HCT116 (cell line): ENCODE data around the gene PRPF38A. TPM values are rescaled to one million over a fixed set of nuclear protein-coding genes. Genes with fewer than 3 reads are reported as not detected.

Source experiments
- ATAC-seq: fragments of 200-7000 bp; cut with Tn5 transposase; 2 replicates; pipeline ENCODE4 v1.9.1; 2020; ENCODE audit warnings: mild to moderate bottlenecking, moderate library complexity
- BruUV-seq: library from RNA; stranded (reverse); fragments of 400-500 nt; replicated peaks from 2 replicates; lab custom pipeline; 2021; lab: Mats Ljungman, UMichigan
- CTCF ChIA-PET: fragments of 300-600 bp; sonication (Branson Sonifier 250); formaldehyde crosslinking; loops from one replicate; lab custom pipeline; 2021; ENCODE audit warnings: antibody characterized with exemption; lab: Charles Lee
- POLR2A ChIA-PET: fragments of 300-600, 350-600 bp; sonication (Branson Sonifier 250); formaldehyde crosslinking; loops from one replicate; lab custom pipeline; 2021; ENCODE audit warnings: antibody characterized with exemption; lab: Charles Lee
- RAD21 ChIA-PET, 2 experiments: fragments of 300-600 bp; sonication (Branson Sonifier 250); formaldehyde crosslinking; loops; one replicate each; lab custom pipeline; 2023; ENCODE audit warnings: low total read pairs in 2 of 2; ENCODE audit not compliant: uncharacterized antibody in 2 of 2, unreplicated experiment in 2 of 2, low non-redundant PET in 1 of 2; lab: Charles Lee
- DNase-seq: peaks from one replicate; pipeline ENCODE4 v3.0.0-alpha.2; 2010; ENCODE audit warnings: low read depth, low spot score
- H2AFZ ChIP-seq: fragments of 200-600 bp; shearing (Covaris generic), sonication (generic); 2 replicates; pipeline ENCODE4 v1.6.1; 2017; ENCODE audit warnings: low read depth, mixed run types, mixed read lengths, antibody characterized with exemption, low read length; ENCODE audit not compliant: poor library complexity, severe bottlenecking
- H3K27ac ChIP-seq: 2 replicates; pipeline ENCODE4 v1.5.1; 2012; ENCODE audit warnings: low read depth, low read length
- H3K27me3 ChIP-seq: fragments of 200-600 bp; sonication (generic); 2 replicates; pipeline ENCODE4 v1.6.1; 2016; ENCODE audit warnings: mixed run types, low read length, mixed read lengths; ENCODE audit not compliant: insufficient read depth
- H3K36me3 ChIP-seq, 2 experiments: fragments of 200-500 bp in 1 of 2; fragments of 200-600 bp in 1 of 2; sonication (Bioruptor generic) in 1 of 2; sonication (generic) in 1 of 2; 2 replicates each; pipeline versions ENCODE4 v1.5.1 to v1.6.1; 2014 to 2016; ENCODE audit warnings: low read length in 2 of 2, inconsistent platforms in 1 of 2, mixed read lengths in 1 of 2, mixed run types in 1 of 2; ENCODE audit not compliant: insufficient read depth in 2 of 2, control insufficient read depth in 1 of 2
- H3K4me1 ChIP-seq, 2 experiments: fragments of 200-600 bp in 1 of 2; sonication (generic) in 1 of 2; 2 replicates each; pipeline versions ENCODE4 v1.5.1 to v1.6.1; 2012 to 2017; ENCODE audit warnings: low read length in 2 of 2, inconsistent platforms in 1 of 2, mild to moderate bottlenecking in 1 of 2, mixed read lengths in 1 of 2, mixed run types in 1 of 2, moderate library complexity in 1 of 2; ENCODE audit not compliant: insufficient read depth in 2 of 2, control insufficient read depth in 1 of 2
- H3K4me2 ChIP-seq: fragments of 200-600 bp; sonication (generic); 2 replicates; pipeline ENCODE4 v1.6.1; 2017; ENCODE audit warnings: mixed run types, low read length, mixed read lengths
- H3K4me3 ChIP-seq, 2 experiments: fragments of 200-600 bp in 1 of 2; sonication (generic) in 1 of 2; replicated peaks in 1 of 2; 2 replicates each; pipeline ENCODE4 v1.5.1; 2011 to 2016; ENCODE audit warnings: low read length in 2 of 2, control low read depth in 1 of 2, low read depth in 1 of 2, mild to moderate bottlenecking in 1 of 2, mixed read lengths in 1 of 2, mixed run types in 1 of 2
- H3K79me2 ChIP-seq: fragments of 200-600 bp; sonication (generic); 2 replicates; pipeline ENCODE4 v1.6.1; 2017; ENCODE audit warnings: mild to moderate bottlenecking, mixed run types, low read length, moderate library complexity, mixed read lengths; ENCODE audit not compliant: insufficient read depth
- H3K9ac ChIP-seq: fragments of 200-600 bp; sonication (generic); 2 replicates; pipeline ENCODE4 v1.6.1; 2016; ENCODE audit warnings: low read length, mixed read lengths
- H3K9me2 ChIP-seq: fragments of 200-600 bp; sonication (generic), shearing (Covaris generic); 2 replicates; pipeline ENCODE4 v1.6.1; 2017; ENCODE audit warnings: mixed run types, mild to moderate bottlenecking, moderate library complexity; ENCODE audit not compliant: insufficient read depth
- H3K9me3 ChIP-seq, 2 experiments: fragments of 200-500 bp in 1 of 2; fragments of 200-600 bp in 1 of 2; sonication (Bioruptor generic) in 1 of 2; sonication (generic) in 1 of 2; 2 replicates each; pipeline ENCODE4 v1.6.1; 2014 to 2017; ENCODE audit warnings: low read length in 2 of 2, mixed read lengths in 2 of 2, inconsistent platforms in 1 of 2, low read depth in 1 of 2, mild to moderate bottlenecking in 1 of 2, mixed run types in 1 of 2, moderate library complexity in 1 of 2; ENCODE audit not compliant: control insufficient read depth in 1 of 2, insufficient read depth in 1 of 2
- H4K20me1 ChIP-seq: fragments of 200-600 bp; sonication (generic), shearing (Covaris generic); 2 replicates; pipeline ENCODE4 v1.6.1; 2017; ENCODE audit warnings: mixed run types, mild to moderate bottlenecking, moderate library complexity; ENCODE audit not compliant: insufficient read depth
- CEBPB ChIP-seq: IDR thresholded peaks from 2 replicates; pipeline ENCODE4 v1.6.1; 2012; ENCODE audit warnings: low read depth
- EGR1 ChIP-seq: IDR thresholded peaks from 2 replicates; pipeline ENCODE4 v1.6.1; 2012; ENCODE audit warnings: low read depth
- EZH2 ChIP-seq: fragments of 200-600 bp; sonication (generic); IDR thresholded peaks from 2 replicates; pipeline ENCODE4 v1.6.1; 2017; ENCODE audit warnings: antibody characterized with exemption, mixed run types
- EZH2phosphoT487 ChIP-seq: fragments of 200-600 bp; IDR thresholded peaks from 2 replicates; pipeline ENCODE4 v1.6.1; 2018; ENCODE audit warnings: antibody characterized with exemption, borderline replicate concordance
- FOSL1 ChIP-seq: IDR thresholded peaks from 2 replicates; pipeline ENCODE4 v1.6.1; 2012; ENCODE audit warnings: low read depth
- JUND ChIP-seq: IDR thresholded peaks from 2 replicates; pipeline ENCODE4 v1.6.1; 2012
- MAX ChIP-seq: IDR thresholded peaks from 2 replicates; pipeline ENCODE4 v1.6.1; 2012
- POLR2AphosphoS5 ChIP-seq: IDR thresholded peaks from 2 replicates; pipeline ENCODE4 v1.6.1; 2011; ENCODE audit warnings: mild to moderate bottlenecking, low read depth, low read length, moderate library complexity
- REST ChIP-seq: IDR thresholded peaks from 2 replicates; pipeline ENCODE4 v1.6.1; 2012; ENCODE audit warnings: low read depth
- YY1 ChIP-seq: IDR thresholded peaks from 2 replicates; pipeline ENCODE4 v1.6.1; 2011; ENCODE audit warnings: low read length, low read depth, moderate library complexity, mild to moderate bottlenecking; ENCODE audit not compliant: insufficient replicate concordance; ENCODE audit errors: extremely low read depth
- ZFX ChIP-seq: fragments of 450-650 bp; IDR thresholded peaks from 2 replicates; pipeline ENCODE4 v1.6.1; 2017
- intact Hi-C: fragments of 100-400 bp; cut with micrococcal nuclease; formaldehyde crosslinking; loops from 2 replicates; pipeline ENCODE4 v1.10.0; 2022
- total RNA-seq: library from RNA; stranded (reverse); gene quantifications from one replicate; pipeline ENCODE4 v1.2.1, GENCODE V29; 2021; ENCODE audit not compliant: unreplicated experiment

Gene PRPF38A
- total RNA-seq, 1 experiment from 2014 or later, result 50.2 TPM

- Histone ChIP-seq H3K4me2 (no peak overlapping the region), H3K9me3 (no peaks in the 10 kb centered on the region), H3K4me1 (no peaks in the 10 kb centered on the region), H4K20me1 (no peaks in the 10 kb centered on the region), H3K4me3 (no peak overlapping the region), H3K9ac (no peak overlapping the region), H2AFZ (no peak overlapping the region), H3K27ac (no peak overlapping the region), H3K36me3 (peaks cover 6 to 34% of the 10 kb centered on the region in 2 experiments; a peak in 3 of 4 replicates), H3K27me3 (no peaks in the 10 kb centered on the region), H3K9me2 (no peaks in the 10 kb centered on the region), H3K79me2 (no peaks in the 10 kb centered on the region)
- CTCF ChIA-PET, result no interaction called here
- POLR2A ChIA-PET, result no interaction called here
- TF ChIP-seq FOSL1, result no peak
- ATAC-seq, result no peak
- no peak for DNase-seq
- BruUV-seq, result no TSS peak
- RAD21 ChIA-PET, result no interaction called here
- intact Hi-C loops, result no loop called here
These were observed 19.4 kb downstream of the PRPF38A start for GRCh38 chr1:52423771-52424170.

- Histone ChIP-seq H3K36me3 (peaks cover 4 to 34% of the 10 kb centered on the region in 2 experiments; a peak in 3 of 4 replicates), H3K79me2 (no peaks in the 10 kb centered on the region), H3K27me3 (no peaks in the 10 kb centered on the region), H3K9me3 (no peaks in the 10 kb centered on the region), H3K9me2 (no peaks in the 10 kb centered on the region), H3K4me1 (no peaks in the 10 kb centered on the region), H3K27ac (no peak overlapping the region), H2AFZ (no peak overlapping the region), H3K9ac (no peak overlapping the region), H4K20me1 (no peaks in the 10 kb centered on the region), H3K4me3 (no peak overlapping the region), H3K4me2 (no peak overlapping the region)
- BruUV-seq, result no TSS peak
- ChIA-PET POLR2A (no interaction called here), CTCF (no interaction called here), RAD21 (no interaction called here)
- DNase-seq (no peak), ATAC-seq (peak; percentile 17; the same call in 1 of the 2 replicates)
- TF ChIP-seq CEBPB (no peak), FOSL1 (no peak), YY1 (no peak), ZFX (no peak), POLR2AphosphoS5 (no peak), EGR1 (no peak), MAX (no peak), EZH2phosphoT487 (no peak), REST (no peak), EZH2 (no peak), JUND (no peak)
- intact Hi-C loops, result no loop called here
These were observed 19.8 kb downstream of the PRPF38A start for GRCh38 chr1:52424231-52424636.
